Measurements from ENCODE around the gene RND2.

DNA sequence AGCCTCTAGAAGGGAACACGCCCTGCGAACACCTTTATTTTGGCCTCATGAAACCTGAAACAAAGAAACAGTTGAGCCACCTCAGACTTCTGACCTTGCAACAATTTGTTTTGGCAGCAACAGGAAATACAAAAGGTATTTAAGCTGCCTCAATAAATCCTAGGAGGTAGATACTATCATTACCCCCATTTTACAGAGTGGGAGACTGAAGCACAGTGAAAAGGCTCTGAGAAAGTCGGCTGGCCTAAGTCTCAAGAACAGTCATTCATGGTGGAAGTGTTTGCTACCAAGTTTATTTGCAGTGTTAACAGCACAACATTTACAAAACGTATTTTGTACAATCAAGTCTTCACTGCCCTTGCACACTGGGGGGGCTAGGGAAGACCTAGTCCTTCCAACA, 19.0 kb downstream of the RND2 start:
- TF ChIP-seq TARDBP (IDR thresholded peaks at IDR 0.05) (no peak), FOXM1 (IDR thresholded peaks at IDR 0.05; ENCODE audit: borderline replicate concordance) (no peak), BHLHE40 (IDR thresholded peaks at IDR 0.05; ENCODE audit: borderline replicate concordance) (no peak), ARNT (IDR thresholded peaks at IDR 0.05) (no peak), FOXK2 (IDR thresholded peaks at IDR 0.05) (no peak), CTBP1 (IDR thresholded peaks at IDR 0.05; ENCODE audit: borderline replicate concordance) (no peak), FOXA1 (IDR thresholded peaks at IDR 0.05) (no peak), SP1 (IDR thresholded peaks at IDR 0.05) (no peak), NFRKB (IDR thresholded peaks at IDR 0.05) (no peak), PKNOX1 (IDR thresholded peaks at IDR 0.05) (no peak), ELF4 (IDR thresholded peaks at IDR 0.05) (no peak), ZNF384 (IDR thresholded peaks at IDR 0.05) (no peak), SUZ12 (IDR thresholded peaks at IDR 0.05) (no peak), HDGF (IDR thresholded peaks at IDR 0.05; ENCODE audit: borderline replicate concordance) (no peak)

Data from HEK293T (cell line).